Coronary artery (tissue), 2 donors: Measurements from ENCODE around the gene ZFP36.

Experiments used
- DNase-seq: peaks from one replicate; pipeline ENCODE4 v3.0.0-alpha.2; 2017; ENCODE audit warnings: low spot score
- H3K27ac ChIP-seq, 2 donors: fragments of 200-600 bp; sonication (generic); one replicate each; pipeline ENCODE4 v1.5.1; 2016 to 2019
- H3K4me3 ChIP-seq: fragments of 200-600 bp; sonication (generic); 2 replicates; pipeline ENCODE4 v1.5.1; 2016; ENCODE audit warnings: mild to moderate bottlenecking, moderate library complexity
- TF ChIP-seq, protein P1 (sequence below): fragments of 200-600 bp; sonication (generic); IDR thresholded peaks from one replicate; pipeline ENCODE4 v1.5.1; 2019; ENCODE audit warnings: antibody characterized with exemption

The ZFP36 gene

DNA sequence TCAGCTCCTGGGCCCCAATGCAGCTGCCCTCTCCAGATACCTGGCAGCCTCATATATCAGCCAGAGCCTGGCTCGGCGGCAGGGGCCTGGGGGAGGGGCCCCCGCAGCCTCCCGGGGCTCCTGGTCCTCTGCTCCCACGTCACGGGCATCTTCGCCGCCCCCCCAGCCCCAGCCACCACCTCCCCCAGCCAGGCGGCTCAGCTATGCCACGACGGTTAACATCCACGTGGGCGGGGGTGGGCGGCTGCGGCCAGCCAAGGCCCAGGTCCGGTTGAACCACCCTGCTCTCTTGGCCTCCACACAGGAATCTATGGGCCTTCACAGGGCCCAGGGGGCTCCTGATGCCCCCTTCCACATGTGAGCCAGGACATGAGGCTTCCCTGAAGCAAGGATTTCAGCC lies 18.3 kb downstream of the ZFP36 start:
- no peak overlapping the region for H3K4me3 ChIP-seq
- DNase-seq: peak; percentile 72
- TF ChIP-seq, protein P1, sequence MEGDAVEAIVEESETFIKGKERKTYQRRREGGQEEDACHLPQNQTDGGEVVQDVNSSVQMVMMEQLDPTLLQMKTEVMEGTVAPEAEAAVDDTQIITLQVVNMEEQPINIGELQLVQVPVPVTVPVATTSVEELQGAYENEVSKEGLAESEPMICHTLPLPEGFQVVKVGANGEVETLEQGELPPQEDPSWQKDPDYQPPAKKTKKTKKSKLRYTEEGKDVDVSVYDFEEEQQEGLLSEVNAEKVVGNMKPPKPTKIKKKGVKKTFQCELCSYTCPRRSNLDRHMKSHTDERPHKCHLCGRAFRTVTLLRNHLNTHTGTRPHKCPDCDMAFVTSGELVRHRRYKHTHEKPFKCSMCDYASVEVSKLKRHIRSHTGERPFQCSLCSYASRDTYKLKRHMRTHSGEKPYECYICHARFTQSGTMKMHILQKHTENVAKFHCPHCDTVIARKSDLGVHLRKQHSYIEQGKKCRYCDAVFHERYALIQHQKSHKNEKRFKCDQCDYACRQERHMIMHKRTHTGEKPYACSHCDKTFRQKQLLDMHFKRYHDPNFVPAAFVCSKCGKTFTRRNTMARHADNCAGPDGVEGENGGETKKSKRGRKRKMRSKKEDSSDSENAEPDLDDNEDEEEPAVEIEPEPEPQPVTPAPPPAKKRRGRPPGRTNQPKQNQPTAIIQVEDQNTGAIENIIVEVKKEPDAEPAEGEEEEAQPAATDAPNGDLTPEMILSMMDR: no peak
- H3K27ac ChIP-seq: no peak overlapping the region

DNA sequence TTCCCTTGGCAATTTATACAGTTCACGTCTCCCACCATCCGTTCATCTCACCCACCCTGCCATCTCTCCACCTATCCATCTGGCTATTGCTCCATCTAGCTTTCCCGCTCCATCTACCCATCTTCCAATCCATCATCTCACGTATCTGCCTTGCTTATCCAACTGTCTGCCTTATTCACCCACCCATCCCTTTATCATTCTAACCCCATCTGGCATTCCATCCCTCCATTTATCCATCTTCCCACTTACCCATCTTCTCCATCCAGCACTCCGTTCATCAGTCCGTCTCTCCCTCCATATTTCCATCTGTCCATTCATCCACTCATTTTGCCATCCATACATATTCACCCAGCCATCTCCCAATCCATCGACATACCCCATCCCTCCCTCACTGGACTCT lies 19.1 kb downstream of the ZFP36 start:
- no peak overlapping the region for H3K4me3 ChIP-seq
- TF ChIP-seq, protein P1: no peak
- no peak overlapping the region for H3K27ac ChIP-seq
- DNase-seq: no peak

DNA sequence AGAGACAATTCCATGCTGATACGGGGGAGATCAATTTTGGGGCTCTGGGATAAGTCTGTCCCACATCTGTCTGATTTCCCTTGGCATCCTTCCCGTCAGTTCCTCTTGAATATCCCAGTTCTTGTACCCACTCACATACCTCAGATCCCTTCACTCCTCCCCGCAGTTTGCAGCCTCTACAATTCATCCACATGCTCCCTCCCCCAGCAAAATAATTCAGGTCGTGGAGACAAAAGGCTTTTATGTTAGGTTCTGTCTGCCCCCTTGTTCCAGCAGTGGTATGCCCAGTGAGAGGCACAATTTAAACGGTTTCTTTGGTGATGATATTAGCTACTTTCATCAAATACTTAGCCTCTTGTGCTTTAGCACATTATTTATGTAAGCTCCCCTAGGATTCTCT lies 19.5 kb downstream of the ZFP36 start:
- TF ChIP-seq, protein P1: no peak
- no peak overlapping the region for H3K4me3 ChIP-seq
- no peak overlapping the region for H3K27ac ChIP-seq
- no peak for DNase-seq

DNA sequence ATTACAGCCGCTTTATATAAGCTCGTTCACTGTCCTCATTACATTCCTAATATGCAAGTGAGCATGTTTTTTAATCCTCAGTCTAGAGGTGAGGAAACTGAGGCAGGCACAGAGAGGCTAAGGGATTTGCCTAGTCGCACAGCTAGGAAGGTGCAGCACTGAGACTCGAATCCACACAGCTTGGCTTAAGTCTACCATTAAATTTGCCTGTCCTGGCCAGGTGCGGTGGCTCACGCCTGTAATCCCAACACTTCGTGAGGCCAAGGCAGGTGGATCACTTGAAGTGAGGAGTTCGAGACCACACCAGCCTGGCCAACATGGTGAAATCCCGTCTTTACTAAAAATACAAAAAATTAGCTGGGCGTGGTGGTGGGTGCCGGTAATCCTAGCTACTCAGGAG lies 21.1 kb downstream of the ZFP36 start:
- Histone ChIP-seq H3K27ac (peak overlapping the region in 1 of 2 donors; percentile 88), H3K4me3 (no peak overlapping the region)
- TF ChIP-seq, protein P1: no peak
- DNase-seq: no peak

DNA sequence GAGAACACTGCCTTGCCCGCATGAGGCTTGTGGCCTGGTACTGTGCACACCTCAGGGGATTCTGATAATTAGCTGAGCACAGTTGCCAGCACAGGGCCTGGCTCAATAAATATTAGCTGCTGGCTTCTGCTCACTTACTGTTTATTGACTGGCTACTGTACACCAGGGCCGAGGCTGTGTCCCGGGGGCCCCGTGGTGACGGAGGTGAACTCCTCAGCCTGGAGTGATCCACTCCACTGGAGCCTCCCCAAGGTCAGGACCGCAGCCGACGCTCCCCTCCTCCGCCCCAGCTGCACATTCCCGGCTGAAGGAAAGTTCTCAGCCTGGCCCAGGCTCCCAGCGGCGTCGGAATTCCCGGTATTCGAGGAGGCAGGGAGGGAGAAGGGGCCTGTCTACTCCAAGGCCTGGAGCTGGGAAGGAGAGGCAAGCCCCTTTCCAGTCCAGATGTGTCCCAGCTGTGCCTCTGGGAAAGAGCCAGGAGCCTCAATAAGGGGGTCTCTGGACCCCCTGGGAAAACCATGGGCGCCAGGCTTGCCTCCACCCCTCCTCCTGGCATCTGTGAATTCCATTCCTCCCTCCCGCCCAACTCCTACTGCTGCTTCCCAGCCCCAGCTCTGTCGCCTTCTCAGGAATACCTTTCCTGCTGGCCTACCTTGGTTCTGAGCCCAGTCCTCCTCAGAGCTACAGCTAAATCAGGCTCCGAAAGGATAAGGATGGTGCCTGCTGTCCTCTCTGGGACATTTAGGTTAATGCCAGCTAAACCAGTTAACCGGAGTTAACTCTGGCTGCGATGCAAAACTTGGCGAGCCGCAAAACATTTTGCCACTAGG lies 21.9 kb downstream of the ZFP36 start:
- H3K27ac ChIP-seq: peak overlapping the region; percentile 40 to 88
- H3K4me3 ChIP-seq: peak overlapping the region; percentile 29
- TF ChIP-seq, protein P1: no peak
- peak; percentile 89 for DNase-seq

DNA sequence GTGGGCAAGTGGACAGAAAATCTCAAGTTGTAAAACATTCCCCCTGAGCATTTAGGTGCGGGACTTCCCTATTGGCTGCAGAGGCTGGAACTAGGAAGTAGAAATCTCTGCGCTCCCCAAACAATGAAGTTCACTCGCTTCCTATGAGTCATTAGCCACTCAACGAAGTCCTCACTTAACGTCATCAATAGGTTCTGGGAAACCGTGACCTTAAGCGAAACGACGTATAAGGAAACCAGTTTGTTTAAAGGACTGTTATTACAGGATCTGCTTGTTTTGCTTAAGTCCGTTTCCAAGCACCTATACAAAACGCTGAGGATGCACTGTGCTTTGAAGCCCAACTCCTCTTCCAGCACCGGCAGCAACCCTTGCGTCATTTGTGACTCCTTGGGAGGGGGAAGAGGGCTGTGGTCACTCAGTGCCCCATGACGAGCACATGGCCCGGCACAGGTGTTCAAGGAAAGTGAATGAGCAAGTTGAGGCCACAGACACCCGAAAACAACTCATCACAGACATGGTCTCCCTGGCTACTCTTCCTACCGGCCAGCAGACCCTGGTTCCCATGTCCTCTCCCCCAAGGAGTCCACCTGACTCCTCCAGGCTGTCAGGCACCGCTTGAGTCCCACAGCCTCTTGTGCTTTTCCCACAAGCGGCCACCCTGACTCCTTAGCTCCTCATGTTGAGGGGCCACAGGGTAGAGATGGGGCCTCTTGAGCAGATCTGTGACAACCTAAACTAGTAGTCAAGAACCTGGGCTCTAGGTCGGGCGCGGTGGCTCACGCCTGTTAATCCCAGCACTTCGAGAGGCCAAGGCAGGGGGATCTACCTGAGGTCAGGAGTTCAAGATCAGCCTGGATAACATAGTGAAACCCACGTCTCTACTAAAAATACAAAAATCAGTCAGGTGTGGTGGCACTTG lies 24.3 kb downstream of the ZFP36 start:
- Histone ChIP-seq H3K4me3 (peak overlapping the region; percentile 37), H3K27ac (peak overlapping the region; percentile 27 to 84)
- DNase-seq: peak; percentile 74
- TF ChIP-seq, protein P1: no peak
